Neural cell (in vitro differentiated cells): Measurements from ENCODE around the gene PDIA2. TPM values are rescaled to one million over a fixed set of nuclear protein-coding genes. Genes with fewer than 3 reads are reported as not detected.

Experiments used
- H2AFZ ChIP-seq: fragments of 200-600, 300-800 bp; sonication (generic), shearing (Covaris generic); 2 replicates; pipeline ENCODE4 v1.6.0; 2014; ENCODE audit warnings: low read depth, mild to moderate bottlenecking, antibody characterized with exemption, low read length, moderate library complexity
- H3F3A ChIP-seq: fragments of 200-600 bp; shearing (Covaris generic); 2 replicates; pipeline ENCODE4 v1.6.1; 2016; ENCODE audit warnings: mild to moderate bottlenecking, moderate library complexity, mixed read lengths, antibody characterized with exemption, low read length; ENCODE audit not compliant: insufficient read depth, poor library complexity, severe bottlenecking
- H3K27ac ChIP-seq: fragments of 200-600, 300-800 bp; sonication (generic), shearing (Covaris generic); 2 replicates; pipeline ENCODE4 v1.5.1; 2014; ENCODE audit warnings: mild to moderate bottlenecking, low read length, moderate library complexity
- H3K27me3 ChIP-seq: fragments of 300-800, 200-600 bp; sonication (generic), shearing (Covaris generic); 2 replicates; pipeline ENCODE4 v1.6.0; 2014; ENCODE audit warnings: mild to moderate bottlenecking, low read depth, low read length, moderate library complexity; ENCODE audit not compliant: insufficient read depth
- H3K36me3 ChIP-seq: fragments of 300-800, 200-600 bp; sonication (generic), shearing (Covaris generic); 2 replicates; pipeline ENCODE4 v1.5.1; 2014; ENCODE audit warnings: mild to moderate bottlenecking, antibody characterized with exemption, low read length, moderate library complexity; ENCODE audit not compliant: insufficient read depth
- H3K4me2 ChIP-seq: fragments of 300-800, 200-600 bp; sonication (generic), shearing (Covaris generic); 2 replicates; pipeline ENCODE4 v1.6.0; 2014; ENCODE audit warnings: mild to moderate bottlenecking, low read length
- H3K4me3 ChIP-seq: fragments of 300-800, 200-600 bp; sonication (generic), shearing (Covaris generic); 2 replicates; pipeline ENCODE4 v1.5.1; 2014; ENCODE audit warnings: mild to moderate bottlenecking, low read length, moderate library complexity
- H3K79me2 ChIP-seq: fragments of 200-600 bp; shearing (Covaris generic); replicated peaks from 2 replicates; pipeline ENCODE4 v1.6.0; 2014; ENCODE audit warnings: mild to moderate bottlenecking, low read length, moderate library complexity; ENCODE audit not compliant: insufficient read depth
- H3K9ac ChIP-seq: fragments of 300-800, 200-600 bp; sonication (generic), shearing (Covaris generic); 2 replicates; pipeline ENCODE4 v1.6.1; 2016; ENCODE audit warnings: mild to moderate bottlenecking, low read length, mixed read lengths
- H3K9me2 ChIP-seq: fragments of 200-600 bp; shearing (Covaris generic); 2 replicates; pipeline ENCODE4 v1.6.1; 2016; ENCODE audit warnings: mild to moderate bottlenecking, low read length, mixed read lengths; ENCODE audit not compliant: insufficient read depth
- H3K9me3 ChIP-seq: fragments of 200-600, 300-800 bp; sonication (generic), shearing (Covaris generic); 2 replicates; pipeline ENCODE4 v1.6.1; 2016; ENCODE audit warnings: mild to moderate bottlenecking, mixed run types, low read length, moderate library complexity, mixed read lengths
- H4K20me1 ChIP-seq: fragments of 200-600 bp; shearing (Covaris generic); 2 replicates; pipeline ENCODE4 v1.6.1; 2016; ENCODE audit warnings: mild to moderate bottlenecking, mixed run types; ENCODE audit not compliant: insufficient read depth
- CTCF ChIP-seq: fragments of 450-650 bp; IDR thresholded peaks from 2 replicates; pipeline ENCODE4 v1.5.1; 2014; ENCODE audit warnings: antibody characterized with exemption, mild to moderate bottlenecking, moderate library complexity; ENCODE audit not compliant: poor library complexity, severe bottlenecking
- EP300 ChIP-seq: fragments of 450-650 bp; conservative IDR thresholded peaks from 2 replicates; pipeline ENCODE4 v1.6.1; 2014; ENCODE audit warnings: antibody characterized with exemption, mild to moderate bottlenecking, moderate library complexity; ENCODE audit not compliant: poor library complexity, severe bottlenecking
- EZH2 ChIP-seq: fragments of 200-600, 300-800 bp; shearing (Covaris generic), sonication (generic); IDR thresholded peaks from 2 replicates; pipeline ENCODE4 v1.6.1; 2014; ENCODE audit warnings: antibody characterized with exemption, low read length, borderline replicate concordance, mild to moderate bottlenecking; ENCODE audit not compliant: insufficient read depth, poor library complexity, severe bottlenecking
- MXI1 ChIP-seq: fragments of 450-650 bp; conservative IDR thresholded peaks from 2 replicates; pipeline ENCODE4 v1.6.1; 2014; ENCODE audit warnings: antibody characterized with exemption, mild to moderate bottlenecking; ENCODE audit not compliant: poor library complexity, severe bottlenecking
- POLR2AphosphoS5 ChIP-seq: IDR thresholded peaks from 2 replicates; pipeline ENCODE4 v1.6.1; 2012
- RAD21 ChIP-seq: fragments of 450-650 bp; conservative IDR thresholded peaks from 2 replicates; pipeline ENCODE4 v1.6.1; 2014; ENCODE audit warnings: antibody characterized with exemption, mild to moderate bottlenecking, moderate library complexity
- REST ChIP-seq: IDR thresholded peaks from 2 replicates; pipeline ENCODE4 v1.6.1; 2012; ENCODE audit warnings: borderline replicate concordance
- SMC3 ChIP-seq: fragments of 450-650 bp; conservative IDR thresholded peaks from 2 replicates; pipeline ENCODE4 v1.6.1; 2014; ENCODE audit warnings: antibody characterized with exemption, mild to moderate bottlenecking, moderate library complexity; ENCODE audit not compliant: poor library complexity
- TAF1 ChIP-seq: IDR thresholded peaks from 2 replicates; pipeline ENCODE4 v1.6.1; 2012; ENCODE audit warnings: low read depth
- polyA plus RNA-seq: library from polyadenylated mRNA; depleted of rRNA; stranded (reverse); fragments of >200 nt; gene quantifications from 2 replicates; pipeline ENCODE4 v1.2.3, GENCODE V29; 2014

Gene PDIA2
- polyA plus RNA-seq, 1 donor from 2014 or later, result 109 TPM

GRCh38 chr16:242281-242680 lies 40.7 kb upstream of the PDIA2 start:
- H3K27me3 ChIP-seq, result no peaks in the 10 kb centered on the region
- H3K4me2 ChIP-seq, result no peak overlapping the region
- no peaks in the 10 kb centered on the region for H3K9me2 ChIP-seq
- no peaks in the 10 kb centered on the region for H3F3A ChIP-seq
- no peaks in the 10 kb centered on the region for H4K20me1 ChIP-seq
- no peaks in the 10 kb centered on the region for H3K9me3 ChIP-seq
- no peak for TF ChIP-seq SMC3
- TF ChIP-seq TAF1, result no peak
- no peak for TF ChIP-seq EZH2
- TF ChIP-seq MXI1, result no peak
- no peak for TF ChIP-seq RAD21
- TF ChIP-seq POLR2AphosphoS5, result no peak
- TF ChIP-seq CTCF, result no peak
- TF ChIP-seq REST, result no peak
- TF ChIP-seq EP300, result no peak
- H3K4me3 ChIP-seq, result no peak overlapping the region
- H2AFZ ChIP-seq, result no peak overlapping the region
- H3K9ac ChIP-seq, result no peak overlapping the region
- no peaks in the 10 kb centered on the region for H3K36me3 ChIP-seq
- H3K27ac ChIP-seq, result no peak overlapping the region
- H3K79me2 ChIP-seq, result peaks cover 24% of the 10 kb centered on the region

DNA sequence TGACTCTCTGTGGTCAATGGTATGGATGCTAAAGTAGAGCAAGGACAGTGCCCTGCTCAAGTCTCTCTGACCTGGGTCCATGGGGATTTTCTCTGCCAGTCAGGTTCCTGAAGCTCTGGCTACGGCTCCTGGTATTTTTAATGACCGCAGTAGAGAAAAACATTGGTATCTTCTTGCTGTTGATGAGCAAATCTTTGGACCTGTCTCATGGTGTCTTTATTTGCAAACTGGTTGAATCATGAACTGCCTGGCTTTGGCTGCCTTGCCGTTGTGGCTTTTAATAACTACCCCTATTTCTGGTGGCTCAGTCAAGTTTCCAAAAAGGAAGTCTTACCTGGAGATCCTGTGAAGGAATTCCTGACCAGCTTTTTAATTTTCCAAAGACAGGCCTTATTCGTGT lies 39.6 kb upstream of the PDIA2 start:
- H3K27ac ChIP-seq, result no peak overlapping the region

More for the DNA sequence above, 39.6 kb upstream of the PDIA2 start:
- TF ChIP-seq POLR2AphosphoS5, result no peak
- TF ChIP-seq RAD21, result no peak
- no peak for TF ChIP-seq EZH2
- no peak for TF ChIP-seq EP300
- TF ChIP-seq MXI1, result no peak
- no peak for TF ChIP-seq CTCF
- TF ChIP-seq TAF1, result no peak
- no peak for TF ChIP-seq REST
- no peak for TF ChIP-seq SMC3
- no peaks in the 10 kb centered on the region for H3K36me3 ChIP-seq
- no peaks in the 10 kb centered on the region for H3K9me2 ChIP-seq
- no peaks in the 10 kb centered on the region for H4K20me1 ChIP-seq
- H3K4me2 ChIP-seq, result no peak overlapping the region
- H3K4me3 ChIP-seq, result no peak overlapping the region
- no peaks in the 10 kb centered on the region for H3K27me3 ChIP-seq
- no peaks in the 10 kb centered on the region for H3K9me3 ChIP-seq
- H3F3A ChIP-seq, result no peaks in the 10 kb centered on the region
- no peak overlapping the region for H3K9ac ChIP-seq
- H3K79me2 ChIP-seq, result peaks cover 17% of the 10 kb centered on the region
- no peak overlapping the region for H2AFZ ChIP-seq
